HL-60/S4 treated with phorbol 12-myristate 13-acetate at 8.2 ng/mL for 4 days and 3 days (cell line): Measurements from ENCODE around the gene MBD6.

Experiments
- in situ Hi-C: fragments of 300-500 bp; cut with MboI; formaldehyde crosslinking; loops from 2 replicates; pipeline ENCODE4 v1.15.0; 2022; ENCODE audit warnings: low sequenced_read_pairs

Gene MBD6

DNA sequence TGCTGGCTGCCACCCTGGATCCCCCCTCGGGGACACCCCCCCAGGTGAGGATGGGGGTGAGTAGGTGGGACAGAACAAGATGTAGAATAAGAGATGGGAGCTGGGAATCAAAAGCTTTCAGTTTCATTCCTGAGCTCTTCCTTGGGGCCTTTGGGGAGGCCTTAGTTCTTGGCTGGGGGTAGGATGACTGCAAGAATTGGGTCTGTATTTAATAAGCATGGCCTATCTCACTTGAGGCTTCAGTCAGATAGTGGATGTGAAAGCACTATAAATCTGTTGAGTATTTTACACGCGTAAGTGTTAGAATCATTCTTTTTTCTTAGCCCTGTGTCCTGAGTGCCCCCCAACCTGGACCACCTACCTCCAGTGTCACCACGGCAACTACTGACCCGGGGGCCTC lies 4.6 kb downstream of the MBD6 start:
- in situ Hi-C loops, result no loop called here

DNA sequence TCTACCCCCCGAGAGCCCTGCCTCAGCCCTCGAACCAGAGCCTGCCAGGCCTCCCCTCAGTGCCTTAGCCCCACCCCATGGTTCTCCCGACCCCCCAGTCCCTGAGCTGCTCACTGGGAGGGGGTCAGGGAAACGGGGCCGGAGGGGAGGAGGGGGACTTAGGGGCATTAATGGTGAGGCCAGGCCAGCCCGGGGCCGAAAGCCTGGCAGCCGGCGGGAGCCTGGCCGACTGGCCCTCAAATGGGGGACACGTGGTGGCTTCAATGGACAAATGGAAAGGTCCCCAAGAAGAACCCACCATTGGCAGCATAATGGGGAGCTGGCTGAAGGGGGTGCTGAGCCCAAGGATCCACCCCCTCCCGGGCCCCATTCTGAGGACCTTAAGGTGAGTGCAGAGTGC lies 5.6 kb downstream of the MBD6 start:
- in situ Hi-C loops, result no loop called here

DNA sequence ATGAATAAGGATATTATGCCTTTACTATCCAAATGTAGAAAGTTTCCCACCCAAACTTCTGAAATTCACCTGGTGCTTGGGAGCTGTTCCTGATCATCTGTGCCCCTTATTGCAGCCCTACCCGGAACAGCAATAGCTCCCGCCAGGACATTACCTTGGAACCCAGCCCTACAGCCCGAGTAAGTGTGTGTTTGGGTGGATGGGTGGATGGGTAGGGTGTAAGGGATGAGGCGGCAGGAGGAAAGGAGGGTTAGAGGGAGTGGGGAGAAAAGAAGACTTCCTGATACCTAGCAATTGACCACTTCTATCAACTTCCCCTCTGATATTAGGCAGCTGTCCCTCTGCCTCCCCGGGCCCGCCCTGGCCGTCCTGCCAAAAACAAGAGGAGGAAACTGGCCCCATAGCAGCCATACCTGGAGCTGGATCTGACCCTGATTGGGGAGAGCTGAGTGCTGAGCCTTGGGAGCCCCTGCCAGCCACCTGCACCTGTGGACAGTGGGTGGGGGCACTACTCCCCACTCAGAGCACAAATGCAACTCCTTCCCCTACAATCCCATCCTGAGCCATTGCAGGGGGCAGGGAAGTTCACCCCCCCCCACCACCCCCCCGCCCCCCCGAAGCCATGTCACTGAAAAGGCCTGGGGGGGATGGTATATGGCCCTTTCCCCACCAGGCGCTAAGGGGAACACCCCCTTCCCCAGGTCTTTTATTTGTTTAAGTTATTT lies 6.4 kb downstream of the MBD6 start:
- in situ Hi-C loops, result no loop called here

DNA sequence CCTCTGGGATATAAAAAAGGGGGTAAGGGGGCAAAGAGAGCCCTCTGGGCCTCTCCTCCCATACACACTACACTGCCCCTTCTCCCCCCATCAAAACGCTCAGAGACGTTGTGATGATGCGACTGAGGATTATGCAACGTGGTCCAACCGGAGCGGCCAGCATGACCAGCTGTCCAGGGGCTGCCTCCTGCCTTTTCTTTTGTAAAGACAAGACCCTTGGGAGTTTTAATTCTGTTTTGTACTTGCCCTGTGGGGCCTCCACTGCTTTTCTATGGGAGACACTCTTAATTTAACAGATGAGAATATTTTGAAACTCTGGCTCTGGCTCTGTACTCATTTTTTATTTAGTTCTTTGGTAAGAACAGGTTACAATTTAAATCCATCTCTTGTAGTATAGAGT lies 7.2 kb downstream of the MBD6 start:
- in situ Hi-C loops, result no loop called here

DNA sequence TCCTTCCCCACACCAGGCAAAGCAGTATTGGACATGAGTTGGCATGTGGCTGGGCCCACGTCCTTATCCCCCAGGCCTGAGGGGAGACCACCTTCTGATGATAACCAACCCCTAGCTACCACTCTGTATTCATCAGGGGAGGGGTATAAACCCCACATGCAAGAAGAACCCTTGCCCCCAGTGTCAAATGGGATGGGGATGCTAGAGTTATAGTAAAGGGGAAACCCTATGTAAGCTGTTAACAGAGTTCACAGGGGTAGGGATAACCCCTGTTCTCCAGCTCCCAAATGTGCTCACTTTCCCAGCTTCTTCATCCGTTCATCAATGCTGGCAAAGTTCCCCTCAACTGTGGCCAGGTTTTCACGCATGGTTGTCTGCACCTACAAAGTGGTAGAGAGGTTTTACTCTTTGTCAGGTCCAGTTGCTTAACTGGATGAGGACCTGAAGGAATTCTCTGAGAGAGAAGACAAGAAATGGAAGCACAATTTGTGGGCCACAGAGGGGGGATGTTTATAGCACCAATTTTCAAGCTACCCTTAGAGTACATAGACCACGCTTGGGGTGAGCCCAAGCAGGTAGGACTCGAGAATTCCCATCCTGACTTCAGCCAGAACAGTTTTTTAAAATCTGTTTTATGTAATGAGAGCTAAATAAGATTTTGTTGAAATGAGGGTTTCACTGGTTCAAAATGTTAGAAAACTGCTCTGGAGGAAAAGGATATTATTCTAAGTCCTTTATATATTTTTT lies 7.9 kb downstream of the MBD6 start:
- in situ Hi-C loops, result no loop called here

DNA sequence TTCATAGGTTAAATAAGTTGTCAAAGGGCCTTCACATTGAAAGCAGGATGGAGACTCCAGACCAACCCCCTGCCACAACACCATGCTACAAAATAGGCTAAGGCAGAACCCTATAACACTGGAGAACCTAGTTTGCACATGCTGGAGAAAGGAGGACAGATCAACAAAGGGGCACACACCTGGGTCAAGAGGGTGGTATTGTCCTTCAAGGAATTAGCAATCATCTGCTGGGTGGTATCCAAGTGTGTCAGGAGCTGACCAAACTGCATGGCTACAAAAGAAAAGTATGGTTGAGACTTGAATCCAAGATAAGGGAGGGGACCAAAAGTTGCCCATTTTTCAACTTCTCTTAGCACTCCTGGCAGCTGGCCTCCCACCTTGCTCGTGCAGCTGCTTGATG lies 9.2 kb downstream of the MBD6 start:
- in situ Hi-C loops, result no loop called here

DNA sequence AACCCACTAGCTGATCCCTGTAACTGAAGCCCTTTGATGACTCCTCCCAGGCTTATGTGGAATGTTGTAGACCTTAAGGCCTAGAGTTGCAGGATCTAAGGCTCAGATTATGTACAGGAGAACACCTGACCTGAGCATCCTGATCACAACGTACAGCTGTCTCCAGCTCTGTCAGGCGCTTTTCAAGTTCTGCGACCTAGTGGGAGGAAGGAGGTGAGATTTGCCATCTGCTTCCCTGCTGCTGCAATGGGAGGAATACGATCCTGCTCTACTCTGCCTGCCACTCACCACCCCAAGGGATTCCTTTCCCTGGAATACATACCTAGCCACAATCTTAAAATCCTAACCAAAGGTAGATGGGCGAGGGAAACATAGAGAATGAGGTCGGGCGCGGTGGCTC lies 10.5 kb downstream of the MBD6 start:
- in situ Hi-C loops, result no loop called here

DNA sequence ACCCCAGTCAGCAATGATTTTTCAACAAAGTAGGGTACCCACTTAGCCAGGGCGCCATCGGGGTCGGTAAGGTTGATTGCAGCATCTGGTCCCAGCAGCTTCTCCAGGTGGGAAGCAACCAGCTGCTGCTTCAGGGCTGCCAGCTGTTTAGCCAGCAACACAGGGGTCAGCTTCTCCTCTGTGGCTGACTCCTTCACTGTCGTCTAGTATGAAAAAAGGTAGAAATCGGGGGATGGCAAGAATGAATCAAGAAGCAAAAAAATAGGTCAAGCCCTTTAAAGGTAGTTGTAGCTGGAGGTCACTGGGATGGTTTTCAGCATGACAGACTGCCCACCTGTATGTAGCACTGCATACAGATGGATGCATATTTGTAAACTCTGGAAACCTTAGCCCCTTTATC lies 11.6 kb downstream of the MBD6 start:
- in situ Hi-C loops, result no loop called here

DNA sequence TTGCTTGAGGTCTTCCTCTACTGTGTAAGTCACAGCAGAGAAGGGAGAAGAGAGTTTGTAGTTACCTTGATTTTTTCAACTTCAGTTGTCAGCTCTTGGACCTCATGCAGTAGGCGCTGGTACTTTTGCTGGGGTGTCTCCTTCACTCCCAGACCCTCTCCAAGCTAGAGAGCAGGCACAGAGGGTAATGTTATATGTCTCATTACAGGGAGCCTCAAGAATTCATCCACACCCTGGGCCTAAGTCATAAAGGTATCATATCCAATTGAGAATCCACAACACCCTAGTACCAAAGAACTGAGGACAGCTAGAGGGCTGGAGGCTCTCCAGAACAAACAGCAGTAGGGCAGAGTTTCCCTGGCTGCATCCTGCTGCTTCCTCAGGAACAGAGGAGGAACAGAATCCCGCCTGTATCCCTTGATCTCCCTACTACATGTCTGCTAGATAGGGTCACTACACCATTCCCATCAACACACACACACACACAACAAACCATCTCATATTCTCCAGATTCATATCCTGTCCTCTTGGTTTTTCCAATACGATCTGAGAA lies 12.4 kb downstream of the MBD6 start:
- in situ Hi-C loops, result no loop called here

DNA sequence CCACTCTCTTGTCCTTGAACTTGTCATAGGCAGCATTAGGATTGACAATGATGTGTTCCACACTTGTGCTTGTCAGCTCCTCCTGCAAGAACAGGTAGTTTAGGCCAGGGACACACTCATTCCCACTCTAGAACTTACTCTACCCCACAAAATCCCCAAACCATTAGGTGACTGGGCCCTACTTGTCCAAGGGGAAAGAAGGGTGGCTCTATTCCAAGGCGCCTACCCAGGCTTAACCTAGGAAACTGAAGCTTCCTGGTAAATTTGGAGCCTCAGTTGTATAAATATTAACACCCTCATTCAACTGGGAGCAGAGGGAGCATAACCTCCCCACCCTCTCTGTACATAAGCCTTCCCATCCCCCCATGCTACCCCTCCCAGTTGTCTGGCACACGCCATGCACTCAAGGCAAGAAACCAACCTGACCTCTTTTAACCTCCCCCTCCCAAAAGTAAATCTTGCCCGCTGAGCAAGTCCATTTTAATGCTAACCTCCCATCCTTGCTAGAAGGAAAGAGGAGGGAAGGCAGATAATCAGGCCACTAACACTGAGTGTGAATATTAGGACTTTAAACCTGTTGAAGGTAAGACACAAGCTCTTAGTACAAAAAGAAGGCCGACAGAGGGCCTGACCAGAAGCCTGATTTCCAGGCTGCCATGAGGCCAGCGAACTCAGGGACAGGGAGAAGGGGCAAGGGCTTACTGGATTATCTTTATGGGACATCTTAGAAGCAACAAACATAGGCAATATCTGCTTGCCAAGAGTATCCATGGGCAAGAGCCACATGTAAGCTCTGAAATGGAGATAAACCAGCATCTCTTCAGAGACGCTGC lies 13.4 kb downstream of the MBD6 start:
- in situ Hi-C loops, result no loop called here

DNA sequence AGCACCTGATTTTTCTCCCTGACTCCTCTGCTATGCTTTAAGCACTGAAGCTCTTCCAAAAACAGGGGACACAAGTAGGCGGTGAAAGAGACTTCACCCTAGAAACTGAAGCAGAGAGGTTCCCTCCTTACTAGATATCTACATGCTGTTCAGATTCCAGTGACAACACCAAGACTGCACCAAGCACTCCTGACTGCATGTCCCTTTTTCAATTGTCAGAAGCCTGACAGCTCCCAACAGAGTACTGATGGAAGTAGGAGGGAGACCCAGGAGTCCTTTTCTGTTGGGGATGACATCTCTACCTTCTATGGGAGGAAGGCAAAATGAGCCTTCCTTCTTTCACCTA lies 13.9 kb downstream of the MBD6 start:
- in situ Hi-C loops, result no loop called here

DNA sequence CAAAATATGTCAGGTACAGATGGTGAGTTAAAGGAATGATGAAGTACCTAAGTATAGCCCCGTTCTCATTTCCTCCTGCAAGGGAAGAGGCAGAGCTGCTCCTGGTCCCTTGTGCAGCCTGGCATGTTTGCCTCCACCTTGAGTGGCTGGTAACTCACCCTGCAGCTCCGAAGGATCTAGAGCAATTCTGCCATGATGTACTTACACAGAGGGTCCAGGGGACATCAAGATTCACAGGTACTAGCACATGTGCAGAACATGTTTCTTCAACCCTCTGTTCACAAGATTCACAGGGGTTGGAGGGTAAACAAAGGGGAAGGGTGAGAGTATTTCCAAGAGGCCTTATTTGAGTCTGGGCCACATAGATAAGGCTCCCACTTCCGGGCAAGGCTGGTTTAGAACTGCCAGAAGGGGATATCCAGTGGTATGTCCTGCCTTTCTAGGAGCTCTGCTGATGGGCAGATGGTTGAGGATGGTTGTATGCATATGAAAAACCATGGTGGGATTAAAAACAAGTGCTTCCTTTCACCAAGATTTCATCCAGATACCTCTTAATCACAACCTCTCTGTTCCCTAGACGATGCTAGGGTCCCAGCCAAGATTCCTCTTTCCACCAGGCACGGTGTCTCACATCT lies 16.6 kb downstream of the MBD6 start:
- in situ Hi-C loops, result no loop called here

DNA sequence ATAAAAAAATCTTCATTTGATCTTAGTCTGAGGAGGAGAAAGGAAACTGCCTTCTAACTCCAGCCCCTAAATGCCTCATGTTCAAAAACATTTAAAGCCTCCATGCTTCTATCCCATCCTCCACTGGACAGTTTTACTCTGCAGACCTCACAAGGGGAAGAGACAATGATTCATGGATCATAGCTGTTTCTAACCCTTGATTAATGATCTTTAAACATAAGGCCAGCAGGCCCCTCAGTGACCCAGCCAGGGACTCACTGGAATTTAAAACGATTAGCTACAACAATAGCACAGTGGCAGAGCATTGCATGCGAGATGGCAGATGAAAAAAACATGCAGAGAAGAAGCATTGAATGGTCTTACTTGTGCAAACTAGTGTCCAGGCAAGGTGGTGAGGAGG lies 18.4 kb downstream of the MBD6 start:
- in situ Hi-C loops, result no loop called here

DNA sequence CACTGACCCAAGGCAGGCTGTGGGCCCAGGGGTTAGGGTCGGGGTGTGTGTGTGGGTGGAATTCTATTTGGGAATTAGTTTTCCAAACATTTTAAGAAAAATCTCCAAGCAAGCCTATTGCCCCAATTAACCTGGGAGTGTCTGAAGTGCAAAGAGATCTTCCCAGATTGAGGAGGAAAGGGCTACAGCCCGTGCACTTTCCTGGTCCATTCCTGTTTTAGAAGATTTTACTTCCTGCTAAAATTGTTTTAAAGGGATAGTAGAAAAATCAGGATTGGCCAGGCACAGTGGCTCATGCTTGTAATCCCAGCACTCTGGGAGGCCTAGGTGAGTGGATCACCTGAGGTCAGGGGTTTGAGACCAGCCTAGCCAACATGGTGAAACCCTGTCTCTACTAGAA lies 19.1 kb downstream of the MBD6 start:
- in situ Hi-C loops, result no loop called here

DNA sequence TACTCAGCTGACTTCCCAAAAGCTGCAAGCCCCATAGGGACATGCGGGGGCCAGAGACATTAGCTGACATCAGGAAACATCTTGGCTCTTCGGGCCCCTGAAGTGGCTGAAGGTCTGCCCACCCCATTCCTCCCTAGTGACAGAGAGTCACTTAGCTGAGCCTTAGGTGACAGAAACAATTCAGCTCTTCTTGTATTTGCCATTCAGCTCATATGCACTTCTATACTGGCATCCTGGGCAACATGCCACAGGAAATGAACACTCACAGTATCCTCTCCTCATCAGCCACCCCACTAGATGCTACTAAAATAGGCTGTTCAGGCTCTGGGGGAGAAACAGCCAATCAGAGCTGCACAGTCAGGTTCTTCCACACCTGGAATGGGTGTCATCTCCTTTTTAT lies 21.0 kb downstream of the MBD6 start:
- in situ Hi-C loops, result no loop called here

DNA sequence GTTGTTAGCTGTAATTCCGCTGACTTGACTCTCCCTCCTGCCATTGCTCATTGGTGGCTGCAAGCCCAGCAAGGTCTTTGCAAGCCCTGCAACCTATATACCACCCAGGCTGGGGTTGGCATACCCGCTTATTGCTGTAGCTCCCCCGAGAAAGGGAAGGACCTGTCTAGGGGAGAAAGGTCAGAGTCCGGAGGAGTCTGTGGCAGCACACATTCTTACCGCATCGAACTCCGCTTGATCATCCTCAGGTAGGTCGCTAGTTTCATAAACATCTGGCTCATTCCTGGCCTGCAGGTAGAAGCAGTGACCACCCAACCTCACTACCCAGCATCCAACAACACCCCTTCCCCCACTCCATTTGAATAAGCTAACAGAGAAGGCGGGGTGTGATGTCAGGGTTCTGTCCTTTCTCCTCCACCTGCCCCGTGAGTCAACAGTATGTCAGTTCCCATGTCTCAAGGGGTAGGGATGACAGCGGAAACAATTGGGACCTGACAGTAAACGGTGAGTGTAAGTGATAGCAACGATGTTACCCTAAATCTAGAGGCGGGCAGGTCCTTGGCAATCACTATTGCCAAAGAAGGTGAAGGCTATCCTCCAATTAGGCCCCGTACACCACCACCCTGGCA lies 23.3 kb downstream of the MBD6 start:
- in situ Hi-C loops, result no loop called here

DNA sequence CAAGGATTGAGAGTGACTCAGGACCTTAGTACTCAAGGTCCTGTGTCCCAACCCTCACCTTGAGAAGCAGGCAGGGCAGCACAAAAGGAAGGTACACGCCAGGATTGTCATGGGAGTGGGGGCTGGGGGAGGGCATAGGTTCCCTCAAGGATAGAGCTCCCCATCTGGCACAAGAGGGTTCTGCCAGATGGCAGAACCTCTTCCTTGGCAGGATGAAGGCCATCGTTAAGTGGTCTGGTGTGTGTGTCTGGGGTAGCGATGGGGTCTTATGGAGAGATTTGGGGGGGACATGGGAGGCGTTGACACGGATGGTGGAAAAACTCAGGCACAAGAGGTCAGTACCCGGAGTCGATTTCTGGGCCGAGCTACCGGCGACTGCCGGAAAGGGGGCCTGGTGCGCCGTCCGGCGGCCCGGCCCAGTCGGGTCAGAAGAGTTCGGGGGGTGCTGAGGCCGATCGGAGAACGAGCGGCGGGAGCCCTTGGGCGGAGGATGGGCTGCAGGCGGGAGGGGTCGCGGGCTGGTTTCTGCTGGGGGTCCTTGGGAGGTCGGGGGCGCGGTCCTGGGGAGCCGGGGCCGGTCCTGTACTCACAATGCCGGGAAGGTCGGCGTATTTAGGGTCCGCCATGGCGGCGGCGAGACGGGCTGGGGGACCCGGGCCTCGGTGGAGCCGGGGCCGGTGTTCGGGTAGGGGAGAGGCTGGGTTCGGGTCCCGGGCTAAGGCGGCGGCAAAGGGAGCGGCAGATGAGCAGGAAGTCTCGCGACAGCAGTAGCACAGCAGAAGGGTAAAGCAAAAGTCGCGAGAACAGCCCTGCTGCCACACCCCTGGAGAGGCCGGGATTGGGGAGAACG lies 24.0 kb downstream of the MBD6 start, which contains the start of gene DCTN2:
Gene DCTN2 (minus strand): TSS at position 755 of the 850 bp plus-strand sequence. CDS start 129 bp downstream, at position 626.
- in situ Hi-C loops, result no loop called here

DNA sequence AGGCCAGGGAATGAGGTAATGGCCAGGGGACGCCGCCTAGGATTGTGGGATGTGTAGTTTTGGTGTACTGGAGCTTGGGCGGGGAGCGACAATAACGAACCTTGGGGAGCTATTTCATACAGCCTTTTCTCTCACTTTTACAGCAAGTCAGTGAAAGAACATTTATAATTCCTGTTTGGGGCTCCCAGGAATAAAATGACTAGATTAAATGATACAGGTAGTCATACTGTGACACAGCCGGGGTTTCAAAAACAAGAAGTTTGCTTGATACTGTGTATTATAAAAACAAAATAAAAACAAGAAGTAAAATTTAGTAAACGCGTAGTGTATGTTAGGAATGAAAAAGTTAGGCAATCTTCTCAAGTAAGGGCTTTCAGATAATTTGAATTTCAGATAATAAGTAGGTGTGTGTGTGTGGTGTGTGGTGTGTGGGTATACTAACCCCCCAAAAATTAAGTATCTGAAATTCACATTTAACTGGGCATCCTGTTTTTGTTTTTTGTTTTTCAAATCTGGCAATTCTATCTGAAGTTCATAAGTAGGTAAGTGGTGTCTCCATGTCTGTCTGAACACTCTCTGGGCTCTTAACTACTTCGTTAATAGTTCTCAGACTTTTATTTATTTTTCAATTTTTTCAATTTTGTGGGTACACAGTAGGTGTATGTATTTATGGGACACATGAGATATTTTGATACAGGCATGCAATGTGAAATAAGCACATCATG lies 24.8 kb downstream of the MBD6 start:
- in situ Hi-C loops, result no loop called here

DNA sequence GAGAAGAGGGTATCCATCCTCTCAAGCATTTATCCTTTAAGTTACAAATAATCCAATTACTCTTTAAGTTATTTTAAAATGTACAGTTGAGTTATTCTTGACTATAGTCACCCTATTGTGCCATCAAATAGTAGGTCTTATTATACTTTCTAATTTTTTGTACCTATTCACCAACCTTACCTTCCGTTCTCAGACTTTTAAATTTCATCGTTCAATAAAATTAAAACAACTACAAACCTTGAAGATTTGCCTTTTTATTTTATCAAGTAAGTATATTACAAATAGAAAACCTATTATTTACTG lies 25.3 kb downstream of the MBD6 start:
- in situ Hi-C loops, result no loop called here
